NCI-H82 treated with DMSO at 0.1 percent for 48 hours (cell line): ENCODE data around the gene TTC23.

Source experiments
- DNase-seq: peaks from one replicate; lab custom pipeline; 2025; ENCODE audit not compliant: unreplicated experiment; lab: John Stamatoyannopoulos, UW

The TTC23 gene

DNA sequence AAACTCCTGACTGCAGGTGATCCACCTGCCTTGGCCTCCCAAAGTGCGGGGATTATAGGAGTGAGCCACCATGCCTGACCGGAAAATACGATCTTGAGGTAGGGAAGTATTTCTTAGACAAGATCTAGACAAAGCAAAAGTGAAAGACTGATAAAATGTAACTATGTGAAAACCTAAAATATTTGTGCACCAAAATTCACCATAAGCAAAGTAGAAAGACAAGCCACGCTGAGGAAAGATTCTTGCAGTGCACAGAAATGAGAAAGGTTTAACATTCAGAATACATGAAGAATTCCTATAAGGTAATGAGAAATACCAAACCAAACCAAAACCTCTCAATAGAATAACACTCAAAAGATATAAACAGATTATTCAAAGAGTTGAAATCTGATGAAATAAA lies 108.8 kb downstream of the TTC23 start:
- no peak for DNase-seq

DNA sequence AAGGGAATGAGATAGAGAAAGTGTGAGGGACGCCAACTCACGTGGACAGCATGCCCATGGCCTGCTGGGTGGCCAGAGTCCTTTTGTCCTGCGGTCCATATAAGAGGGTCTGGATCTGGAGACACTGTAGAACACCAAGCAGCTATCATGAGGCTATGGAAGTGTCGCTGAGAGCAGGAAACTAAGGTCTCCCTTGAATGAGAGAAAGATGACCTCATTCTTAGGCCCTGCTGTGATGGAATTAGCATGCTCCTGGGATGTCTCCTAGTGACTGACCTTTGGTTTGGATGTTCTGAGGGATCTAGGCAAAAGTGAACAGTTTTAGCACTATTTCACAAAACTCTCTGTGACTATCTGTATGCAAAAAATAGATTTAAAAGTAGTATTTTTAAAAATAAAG lies 110.1 kb downstream of the TTC23 start:
- no peak for DNase-seq

DNA sequence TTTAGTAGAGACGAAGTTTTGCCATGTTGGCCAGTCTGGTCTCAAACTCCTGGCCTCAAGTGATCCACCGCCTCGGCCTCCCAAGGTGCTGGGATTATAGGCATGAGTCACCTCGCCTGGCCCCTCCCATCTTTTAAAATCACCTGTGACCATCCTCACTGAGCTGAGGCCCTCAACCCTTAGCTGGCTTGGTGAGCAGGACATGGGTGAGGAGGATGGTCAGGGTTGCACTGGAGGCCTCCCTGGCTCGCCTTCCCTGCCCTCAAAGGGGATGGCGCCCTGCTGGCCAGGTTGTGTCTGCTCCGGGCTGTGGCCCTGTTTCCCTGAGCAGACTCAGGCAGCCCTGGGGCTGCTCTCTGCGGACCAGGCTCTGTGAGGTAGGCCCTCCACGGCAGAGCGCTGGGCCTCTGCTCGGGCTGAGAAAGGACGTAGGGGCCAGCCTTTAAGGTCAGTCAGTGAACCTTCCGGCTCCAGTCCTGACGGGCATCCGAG lies 110.8 kb downstream of the TTC23 start:
- no peak for DNase-seq

DNA sequence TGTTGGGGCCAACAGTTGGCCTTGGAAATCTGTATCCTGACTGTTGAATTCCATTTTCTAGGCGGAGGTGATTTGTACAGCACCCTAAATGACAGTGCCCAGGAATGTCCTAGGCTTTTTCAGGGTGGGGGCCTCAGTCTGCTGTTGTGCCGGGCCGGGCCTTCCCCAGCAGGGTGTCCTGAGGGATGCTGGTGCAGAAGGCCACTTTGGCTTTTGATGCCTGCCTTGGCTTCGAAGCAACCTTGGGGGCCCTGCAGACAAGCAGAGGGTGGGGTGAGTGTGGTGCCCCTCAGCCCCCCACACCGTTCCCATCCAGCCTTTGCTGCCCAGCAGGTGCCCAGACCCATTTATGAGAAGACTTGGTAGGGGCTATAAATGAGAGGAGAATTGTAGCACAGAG lies 111.5 kb downstream of the TTC23 start:
- no peak for DNase-seq

DNA sequence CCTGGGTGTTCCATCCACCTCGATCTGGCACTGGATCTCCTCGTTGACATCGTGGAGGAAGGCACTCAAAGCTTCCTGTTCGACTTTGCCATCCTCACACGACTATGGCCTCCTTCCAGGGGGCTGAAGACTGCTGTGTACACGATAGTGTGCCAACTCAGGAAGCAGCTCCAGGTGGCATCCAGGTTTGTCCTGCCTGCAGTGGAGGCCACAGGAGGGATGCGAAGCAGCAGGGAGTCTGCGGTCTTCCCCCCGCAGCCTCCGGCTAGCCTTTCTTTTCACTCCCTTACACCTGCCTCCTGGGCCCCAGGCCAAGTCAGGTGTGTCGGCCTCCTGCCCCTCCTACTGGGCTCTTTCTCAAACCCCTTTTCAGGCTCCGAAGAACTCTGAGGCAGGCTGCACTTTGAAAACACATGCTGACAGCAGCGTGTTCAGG lies 112.3 kb downstream of the TTC23 start:
- DNase-seq: no peak

DNA sequence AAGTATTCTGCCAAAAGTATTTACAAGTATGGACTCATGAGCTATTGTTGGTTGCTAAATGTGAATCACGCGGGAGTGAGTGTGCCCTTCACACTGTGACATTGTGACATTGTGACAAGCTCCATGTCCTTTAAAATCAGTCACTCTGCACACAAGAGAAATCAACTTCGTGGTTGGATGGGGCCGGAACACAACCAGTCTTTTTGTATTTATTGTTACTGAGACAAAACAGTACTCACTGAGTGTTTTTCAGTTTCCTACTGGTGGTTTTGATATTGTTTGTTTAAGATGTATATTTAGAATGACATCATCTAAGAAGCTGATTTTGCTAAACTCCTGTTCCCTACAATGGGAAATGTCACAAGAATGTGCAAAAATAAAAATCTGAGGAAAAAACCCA lies 114.2 kb downstream of the TTC23 start:
- DNase-seq: no peak

DNA sequence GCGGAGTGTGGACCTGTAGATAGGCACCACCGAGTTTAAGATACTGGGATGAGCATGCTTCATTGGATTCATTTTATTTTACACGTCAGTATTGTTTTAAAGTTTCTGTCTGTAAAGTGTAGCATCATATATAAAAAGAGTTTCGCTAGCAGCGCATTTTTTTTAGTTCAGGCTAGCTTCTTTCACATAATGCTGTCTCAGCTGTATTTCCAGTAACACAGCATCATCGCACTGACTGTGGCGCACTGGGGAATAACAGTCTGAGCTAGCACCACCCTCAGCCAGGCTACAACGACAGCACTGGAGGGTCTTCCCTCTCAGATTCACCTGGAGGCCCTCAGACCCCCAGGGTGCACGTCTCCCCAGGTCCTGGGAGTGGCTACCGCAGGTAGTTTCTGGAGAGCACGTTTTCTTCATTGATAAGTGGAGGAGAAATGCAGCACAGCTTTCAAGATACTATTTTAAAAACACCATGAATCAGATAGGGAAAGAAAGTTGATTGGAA lies 115.0 kb downstream of the TTC23 start:
- no peak for DNase-seq

DNA sequence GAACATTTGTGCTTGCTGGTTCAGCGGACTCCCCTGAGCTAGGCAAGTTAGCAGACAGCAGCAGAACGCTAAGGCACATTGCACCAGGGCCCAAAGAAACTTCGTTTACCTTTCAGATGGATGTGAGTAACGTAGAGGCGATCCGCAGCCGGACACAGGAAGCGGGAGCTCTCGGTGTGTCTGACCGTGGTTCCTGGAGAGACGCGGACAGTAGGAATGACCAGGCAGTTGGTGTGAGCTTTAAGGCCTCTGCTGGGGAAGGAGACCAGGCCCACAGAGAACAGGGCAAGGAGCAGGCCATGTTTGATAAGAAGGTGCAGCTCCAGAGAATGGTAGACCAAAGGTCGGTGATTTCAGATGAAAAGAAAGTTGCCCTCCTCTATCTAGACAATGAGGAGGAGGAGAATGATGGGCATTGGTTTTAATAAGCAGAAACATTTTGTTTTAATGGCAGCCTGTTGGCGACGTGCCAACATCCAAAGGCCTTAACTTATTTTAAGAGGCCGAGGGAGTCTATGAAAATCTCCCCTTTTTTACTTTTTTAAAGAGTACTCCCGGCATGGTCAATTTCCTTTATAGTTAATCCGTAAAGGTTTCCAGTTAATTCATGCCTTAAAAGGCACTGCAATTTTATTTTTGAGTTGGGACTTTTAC lies 116.6 kb downstream of the TTC23 start:
- DNase-seq: no peak

DNA sequence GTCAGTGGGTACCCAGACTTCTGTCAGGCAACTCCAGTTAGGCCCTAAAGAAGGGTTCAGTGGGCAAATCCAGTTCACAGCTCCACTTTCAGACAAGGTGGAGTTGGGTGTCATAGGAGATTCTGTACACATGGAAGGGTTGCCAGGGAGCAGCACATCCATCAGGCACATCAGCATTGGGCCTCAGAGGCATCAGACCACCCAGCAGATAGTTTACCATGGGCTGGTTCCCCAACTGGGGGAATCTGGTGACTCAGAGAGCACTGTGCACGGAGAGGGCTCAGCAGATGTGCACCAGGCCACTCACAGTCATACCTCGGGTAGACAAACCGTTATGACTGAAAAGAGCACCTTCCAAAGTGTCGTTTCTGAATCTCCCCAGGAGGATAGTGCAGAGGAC lies 117.3 kb downstream of the TTC23 start:
- DNase-seq: no peak

DNA sequence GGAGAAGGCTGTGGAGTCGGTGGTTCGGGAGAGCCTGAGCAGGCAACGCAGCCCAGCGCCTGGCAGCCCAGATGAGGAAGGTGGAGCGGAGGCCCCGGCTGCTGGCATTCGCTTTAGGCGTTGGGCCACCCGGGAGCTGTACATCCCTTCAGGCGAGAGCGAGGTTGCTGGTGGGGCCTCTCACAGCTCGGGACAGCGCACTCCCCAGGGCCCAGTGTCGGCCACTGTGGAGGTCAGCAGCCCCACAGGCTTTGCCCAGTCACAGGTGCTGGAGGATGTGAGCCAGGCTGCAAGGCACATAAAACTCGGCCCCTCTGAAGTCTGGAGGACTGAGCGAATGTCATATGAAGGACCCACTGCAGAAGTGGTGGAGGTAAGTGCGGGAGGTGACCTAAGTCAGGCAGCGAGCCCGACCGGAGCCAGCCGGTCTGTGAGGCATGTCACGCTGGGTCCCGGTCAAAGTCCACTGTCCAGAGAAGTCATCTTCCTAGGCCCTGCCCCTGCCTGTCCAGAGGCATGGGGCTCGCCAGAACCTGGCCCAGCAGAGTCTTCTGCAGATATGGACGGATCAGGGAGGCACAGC lies 117.8 kb downstream of the TTC23 start:
- DNase-seq: no peak

DNA sequence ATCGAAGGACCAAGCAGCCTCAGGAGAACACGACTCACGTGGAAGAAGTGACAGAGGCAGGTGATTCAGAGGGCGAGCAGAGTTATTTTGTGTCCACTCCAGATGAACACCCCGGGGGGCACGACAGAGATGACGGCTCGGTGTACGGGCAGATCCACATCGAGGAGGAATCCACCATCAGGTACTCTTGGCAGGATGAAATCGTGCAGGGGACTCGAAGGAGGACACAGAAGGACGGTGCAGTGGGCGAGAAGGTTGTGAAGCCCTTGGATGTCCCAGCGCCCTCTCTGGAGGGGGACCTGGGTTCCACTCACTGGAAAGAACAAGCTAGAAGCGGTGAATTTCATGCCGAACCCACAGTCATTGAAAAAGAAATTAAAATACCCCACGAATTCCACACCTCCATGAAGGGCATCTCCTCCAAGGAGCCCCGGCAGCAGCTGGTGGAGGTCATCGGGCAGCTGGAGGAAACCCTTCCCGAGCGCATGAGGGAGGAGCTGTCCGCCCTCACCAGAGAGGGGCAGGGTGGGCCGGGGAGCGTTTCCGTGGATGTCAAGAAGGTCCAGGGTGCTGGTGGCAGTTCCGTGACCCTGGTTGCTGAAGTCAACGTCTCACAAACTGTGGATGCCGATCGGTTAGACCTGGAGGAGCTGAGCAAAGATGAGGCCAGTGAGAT lies 118.5 kb downstream of the TTC23 start:
- no peak for DNase-seq

DNA sequence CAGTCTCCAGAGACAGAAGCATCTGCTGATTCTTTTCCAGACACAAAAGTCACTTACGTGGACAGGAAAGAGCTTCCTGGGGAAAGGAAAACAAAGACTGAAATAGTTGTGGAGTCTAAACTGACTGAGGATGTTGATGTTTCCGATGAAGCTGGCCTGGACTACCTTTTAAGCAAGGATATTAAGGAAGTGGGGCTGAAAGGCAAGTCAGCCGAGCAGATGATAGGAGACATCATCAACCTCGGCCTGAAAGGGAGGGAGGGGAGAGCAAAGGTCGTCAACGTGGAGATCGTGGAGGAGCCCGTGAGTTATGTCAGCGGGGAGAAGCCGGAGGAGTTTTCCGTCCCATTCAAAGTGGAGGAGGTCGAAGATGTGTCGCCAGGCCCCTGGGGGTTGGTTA lies 119.1 kb downstream of the TTC23 start:
- DNase-seq: no peak

DNA sequence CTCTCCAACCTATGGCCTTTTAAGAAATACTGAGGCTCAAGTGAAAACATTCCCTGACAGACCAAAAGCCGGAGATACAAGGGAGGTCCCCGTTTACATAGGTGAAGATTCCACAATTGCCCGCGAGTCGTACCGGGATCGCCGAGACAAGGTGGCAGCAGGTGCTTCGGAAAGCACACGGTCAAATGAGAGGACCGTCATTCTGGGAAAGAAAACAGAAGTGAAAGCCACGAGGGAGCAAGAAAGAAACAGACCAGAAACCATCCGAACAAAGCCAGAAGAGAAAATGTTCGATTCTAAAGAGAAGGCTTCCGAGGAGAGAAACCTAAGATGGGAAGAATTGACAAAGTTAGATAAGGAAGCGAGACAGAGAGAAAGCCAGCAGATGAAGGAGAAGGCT lies 119.7 kb downstream of the TTC23 start:
- DNase-seq: no peak

DNA sequence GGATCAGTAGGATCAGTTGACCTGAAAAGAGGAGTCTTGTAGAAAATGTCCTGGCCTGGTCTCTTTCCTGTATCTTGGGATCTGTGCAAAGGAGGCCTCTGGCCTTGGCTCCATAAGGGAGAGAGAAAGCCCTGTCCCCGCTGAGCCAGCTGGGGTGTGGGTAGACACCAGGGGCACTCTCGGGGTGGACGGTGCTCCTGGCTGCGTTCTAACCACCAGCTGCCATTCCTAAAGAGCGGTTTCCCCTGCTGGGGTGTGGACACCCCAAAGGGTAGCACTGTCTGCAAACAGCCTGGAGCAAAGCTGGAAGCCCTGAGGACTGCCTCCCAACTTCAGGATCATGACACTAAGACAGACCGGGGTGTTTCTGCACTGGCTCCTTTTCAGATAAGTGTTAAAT lies 121.0 kb downstream of the TTC23 start:
- DNase-seq: no peak

DNA sequence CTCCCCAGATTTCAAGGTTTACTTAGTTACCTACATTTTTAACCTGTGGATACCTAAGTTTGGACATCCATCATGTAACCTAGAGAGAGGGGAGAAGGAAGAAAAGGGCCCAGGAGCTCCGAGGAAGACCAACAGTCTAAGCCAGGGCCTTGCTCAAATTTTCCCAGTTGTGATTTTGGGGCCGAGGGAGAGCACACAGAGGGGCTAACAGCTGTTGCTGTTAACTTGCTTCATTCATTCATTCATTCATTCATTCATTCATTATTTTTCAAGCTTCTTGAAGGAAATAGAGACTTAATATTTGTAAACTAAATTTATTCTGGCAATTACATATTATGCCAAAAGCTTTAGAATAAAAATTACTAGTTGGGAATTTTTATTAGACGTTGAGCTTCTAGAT lies 121.6 kb downstream of the TTC23 start:
- DNase-seq: no peak

DNA sequence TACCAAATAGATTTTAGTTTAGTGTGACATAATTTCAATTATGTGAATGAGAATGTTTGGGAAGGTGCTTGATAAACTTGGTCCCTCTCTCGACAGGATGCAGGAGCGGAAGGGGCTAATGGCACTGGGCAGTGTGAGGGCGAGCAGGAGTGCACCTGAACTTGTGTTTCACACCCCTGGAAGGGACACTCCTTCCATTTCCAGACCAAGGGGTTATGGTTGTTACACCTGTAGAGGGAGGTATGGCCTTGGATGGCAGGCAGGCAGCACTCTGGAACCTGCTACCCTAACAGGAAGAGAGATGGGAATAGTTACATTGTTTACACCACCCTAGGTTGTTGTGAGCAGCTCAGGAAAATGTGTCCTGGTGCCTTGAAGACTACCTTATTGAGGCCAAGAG lies 122.5 kb downstream of the TTC23 start:
- no peak for DNase-seq

DNA sequence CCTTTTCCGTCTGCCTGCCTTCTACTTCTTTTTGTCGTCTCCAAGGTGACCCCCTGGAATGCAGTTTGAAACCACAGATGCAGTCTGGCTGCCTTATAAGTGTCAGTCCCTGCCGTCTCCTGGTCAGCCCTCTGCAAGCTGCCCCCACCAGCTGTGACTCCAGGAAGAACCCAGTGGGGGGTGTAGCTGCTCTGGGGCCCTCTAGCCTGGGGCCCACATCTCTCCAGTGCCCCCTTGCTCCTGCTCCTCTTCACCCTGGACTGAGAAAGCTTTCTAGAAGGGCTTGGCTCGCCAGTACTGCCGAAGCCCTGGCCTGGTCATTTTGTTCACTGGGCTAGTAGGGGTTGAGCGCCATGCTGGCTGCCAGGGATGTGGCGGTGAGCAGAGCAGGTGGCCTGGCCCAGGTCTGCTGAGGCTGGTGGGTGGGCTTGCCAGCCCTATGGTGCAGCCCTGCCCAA lies 123.2 kb downstream of the TTC23 start:
- DNase-seq: no peak

DNA sequence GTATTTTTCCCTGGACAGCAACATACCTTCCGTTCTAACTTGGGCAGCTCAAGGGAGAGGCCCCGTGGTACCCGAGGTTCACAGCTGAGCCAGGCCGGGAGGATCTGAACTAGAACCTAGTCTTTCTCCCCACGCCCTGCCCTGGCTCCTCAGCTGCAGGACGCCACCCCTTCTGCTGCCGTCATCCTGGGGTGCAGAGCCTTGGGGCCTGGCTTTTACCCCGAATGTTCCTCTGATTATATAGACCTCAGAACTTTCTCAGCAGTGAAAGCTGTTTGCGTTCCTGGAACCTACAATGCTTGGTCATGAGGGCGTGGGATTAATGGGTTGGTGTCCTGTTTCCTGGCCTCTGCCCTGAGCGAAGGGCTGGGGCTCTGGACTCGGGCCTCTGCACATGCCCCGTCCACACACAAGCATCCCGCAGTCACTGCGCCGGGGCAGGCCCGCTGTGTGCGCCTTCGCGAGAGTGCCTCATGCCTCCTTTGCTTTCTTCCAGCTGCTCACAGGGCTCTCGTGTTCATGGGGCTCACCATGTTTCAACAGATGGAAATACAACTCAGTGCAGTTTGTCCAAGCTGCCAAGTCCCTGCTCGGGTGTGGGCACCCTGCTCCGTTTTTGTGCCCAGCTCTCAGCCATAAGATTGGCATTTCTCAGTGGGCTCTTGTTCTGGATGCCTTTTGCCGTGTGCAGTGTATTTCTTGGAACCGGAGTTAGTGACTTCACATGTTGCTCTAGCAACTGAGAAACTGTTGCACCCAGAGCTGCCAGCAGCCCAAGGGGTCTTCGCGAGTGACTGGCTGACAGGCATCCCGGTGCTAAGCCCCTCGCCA lies 124.1 kb downstream of the TTC23 start:
- DNase-seq: no peak

DNA sequence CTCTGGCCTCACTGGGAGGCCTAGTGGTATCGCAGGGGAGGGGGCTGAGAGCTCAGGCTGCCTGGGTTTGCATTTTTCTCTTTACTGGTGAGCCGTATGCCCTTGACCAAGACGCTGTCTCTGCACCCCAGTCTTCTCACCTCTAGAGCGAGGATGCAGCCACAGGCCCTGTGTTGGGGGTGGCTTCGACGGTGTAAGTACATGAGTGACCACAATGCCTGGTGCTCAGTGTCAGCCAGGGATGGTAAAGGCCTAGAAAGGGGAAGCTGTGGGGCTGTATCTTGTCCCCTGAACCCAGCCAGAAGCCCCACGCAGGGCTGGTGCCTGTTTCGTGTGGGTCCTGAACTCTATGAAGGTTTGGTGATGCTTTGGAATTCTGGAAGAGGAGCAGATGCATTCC lies 124.7 kb downstream of the TTC23 start:
- no peak for DNase-seq

DNA sequence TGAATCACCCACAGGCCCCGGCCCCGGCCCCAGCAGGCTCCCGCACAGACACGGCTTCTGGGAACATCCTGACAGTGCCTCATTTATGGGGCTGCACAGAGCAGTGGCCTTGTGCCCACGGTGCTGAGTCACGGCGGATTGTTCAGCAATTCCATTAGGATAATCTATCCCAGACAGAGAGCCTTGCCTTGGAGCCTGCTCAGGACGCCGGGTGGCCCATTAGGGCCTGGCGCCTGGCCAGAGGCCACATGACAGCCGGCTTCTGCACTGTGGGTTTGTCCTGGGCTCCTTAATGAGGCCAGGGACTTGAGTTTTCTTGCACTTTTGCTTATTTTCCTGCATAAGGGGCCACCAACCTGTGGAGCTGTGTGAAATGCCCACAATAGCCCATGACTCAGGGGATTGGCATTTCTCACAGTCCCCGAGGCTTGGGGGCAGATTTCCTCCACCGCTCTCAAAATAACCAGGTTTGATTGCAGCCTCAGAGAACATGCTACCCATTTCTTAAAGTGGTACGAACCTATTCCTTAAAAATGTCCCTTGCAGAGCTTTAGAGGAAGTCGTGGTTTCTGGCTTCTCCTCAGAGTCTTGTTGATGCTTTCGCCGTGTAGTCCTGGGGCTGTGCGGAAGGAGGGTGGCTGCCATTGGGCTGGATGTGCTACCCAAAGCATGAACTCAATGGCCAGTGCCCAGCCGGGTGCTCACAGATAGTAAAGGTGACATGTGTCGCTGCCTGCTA lies 125.5 kb downstream of the TTC23 start:
- peak; percentile 77 for DNase-seq
